NCI-H146 treated with DMSO at 0.1 percent for 48 hours (cell line): ENCODE measurements around the gene PDE5A.

Experiments used
- DNase-seq: peaks from one replicate; lab custom pipeline; 2025; ENCODE audit not compliant: unreplicated experiment; lab: John Stamatoyannopoulos, UW

The PDE5A gene

GRCh38 chr4:119587796-119588195, 40.8 kb downstream of the PDE5A start:
- no peak for DNase-seq

- DNase-seq, result no peak
These were observed 42.8 kb downstream of the PDE5A start for GRCh38 chr4:119585771-119586170.

- no peak for DNase-seq
These were observed 47.3 kb downstream of the PDE5A start for GRCh38 chr4:119581190-119581873.

GRCh38 chr4:119580293-119580692, 48.3 kb downstream of the PDE5A start:
- no peak for DNase-seq

- DNase-seq, result no peak
These were observed 48.8 kb downstream of the PDE5A start for GRCh38 chr4:119579823-119580222.

- DNase-seq, result no peak
These were observed 58.2 kb downstream of the PDE5A start for GRCh38 chr4:119570401-119570800.

- DNase-seq, result no peak
These were observed 64.5 kb downstream of the PDE5A start for GRCh38 chr4:119564106-119564505.

GRCh38 chr4:119559044-119559647, 69.5 kb downstream of the PDE5A start:
- DNase-seq, result no peak

GRCh38 chr4:119550857-119551532, 77.6 kb downstream of the PDE5A start:
- no peak for DNase-seq

- DNase-seq, result no peak
These were observed 79.0 kb downstream of the PDE5A start for GRCh38 chr4:119549639-119550038.

- DNase-seq, result no peak
These were observed 84.8 kb downstream of the PDE5A start for GRCh38 chr4:119543779-119544178.

GRCh38 chr4:119543187-119543586, 85.4 kb downstream of the PDE5A start:
- DNase-seq, result no peak

GRCh38 chr4:119540249-119540648, 88.4 kb downstream of the PDE5A start:
- DNase-seq, result no peak

GRCh38 chr4:119537586-119537985, 91.0 kb downstream of the PDE5A start:
- DNase-seq, result no peak

- no peak for DNase-seq
These were observed 91.8 kb downstream of the PDE5A start for GRCh38 chr4:119536572-119537528.

- DNase-seq, result no peak
These were observed 96.3 kb downstream of the PDE5A start for GRCh38 chr4:119532319-119532718.

GRCh38 chr4:119529788-119530187, 98.8 kb downstream of the PDE5A start:
- no peak for DNase-seq

GRCh38 chr4:119526786-119527550, 101.6 kb downstream of the PDE5A start:
- no peak for DNase-seq

GRCh38 chr4:119525771-119526712, 102.6 kb downstream of the PDE5A start:
- DNase-seq, result no peak
